GM12878 (cell line): ENCODE measurements around the gene SERPINH1. TPM values are rescaled to one million over a fixed set of nuclear protein-coding genes. Genes with fewer than 3 reads are reported as not detected.

Experiments
- ATAC-seq: fragments of 200-7000 bp; cut with Tn5 transposase; 3 replicates; pipeline ENCODE4 v1.9.1; 2020; ENCODE audit warnings: mild to moderate bottlenecking, moderate library complexity
- BruUV-seq: library from RNA; stranded (reverse); fragments of 400-500 nt; replicated peaks from 2 replicates; lab custom pipeline; 2021; lab: Mats Ljungman, UMichigan
- CTCF ChIA-PET: fragments of 300-600 bp; sonication (Branson Sonifier 250); formaldehyde crosslinking; extraction: SDS; loops from one replicate; lab custom pipeline; 2021; ENCODE audit warnings: inconsistent platforms; lab: Yijun Ruan, JAX
- POLR2A ChIA-PET: fragments of 350-600 bp; formaldehyde crosslinking; extraction: SDS; loops from one replicate; lab custom pipeline; 2021; ENCODE audit warnings: inconsistent platforms; lab: Charles Lee
- RAD21 ChIA-PET: fragments of 300-600 bp; sonication (Branson Sonifier 250); formaldehyde crosslinking; loops from one replicate; lab custom pipeline; 2023; ENCODE audit warnings: antibody characterized with exemption; ENCODE audit not compliant: unreplicated experiment; lab: Charles Lee
- SMC1A ChIA-PET: fragments of 300-600 bp; sonication (Branson Sonifier 250); formaldehyde crosslinking; loops from one replicate; lab custom pipeline; 2023; ENCODE audit not compliant: unreplicated experiment, uncharacterized antibody; lab: Charles Lee
- DNase-seq: peaks from one replicate; pipeline ENCODE4 v3.0.0-alpha.2; 2011; ENCODE audit warnings: low read depth, low spot score
- FAIRE-seq: peaks from 3 replicates; lab custom pipeline; 2011; peaks lifted over from hg19 to GRCh38; lab: Jason Lieb, UNC
- H2AFZ ChIP-seq: 2 replicates; pipeline ENCODE4 v1.6.0; 2011; ENCODE audit warnings: low read depth, low read length, control low read depth; ENCODE audit not compliant: control insufficient read depth
- H3K27ac ChIP-seq: 2 replicates; pipeline ENCODE4 v1.5.1; 2011; ENCODE audit warnings: control low read depth; ENCODE audit not compliant: control insufficient read depth, insufficient read depth
- H3K27me3 ChIP-seq, 2 experiments: replicated peaks in 1 of 2; 2 replicates each; pipeline versions ENCODE4 v1.6.0 to v1.6.1; 2011; ENCODE audit warnings: low read length in 1 of 2; ENCODE audit not compliant: control insufficient read depth in 2 of 2, insufficient read depth in 2 of 2
- H3K36me3 ChIP-seq, 2 experiments: 2 replicates each; pipeline ENCODE4 v1.5.1; 2011; ENCODE audit warnings: low read length in 1 of 2; ENCODE audit not compliant: control insufficient read depth in 2 of 2, insufficient read depth in 2 of 2
- H3K4me1 ChIP-seq: 2 replicates; pipeline ENCODE4 v1.6.1; 2011; ENCODE audit warnings: mild to moderate bottlenecking, low read length, moderate library complexity, mixed read lengths; ENCODE audit not compliant: control insufficient read depth, insufficient read depth
- H3K4me2 ChIP-seq: 2 replicates; pipeline ENCODE4 v1.6.0; 2011; ENCODE audit warnings: control low read depth; ENCODE audit not compliant: control insufficient read depth, insufficient read depth
- H3K4me3 ChIP-seq: fragments of 200-600 bp; sonication (generic); 2 replicates; pipeline ENCODE4 v1.5.1; 2016
- H3K79me2 ChIP-seq: 2 replicates; pipeline ENCODE4 v1.6.0; 2011; ENCODE audit warnings: low read length; ENCODE audit not compliant: control insufficient read depth, insufficient read depth
- H3K9ac ChIP-seq: 2 replicates; pipeline ENCODE4 v1.8.0; 2011; ENCODE audit warnings: low read length, control low read depth, mixed read lengths; ENCODE audit not compliant: control insufficient read depth, insufficient read depth
- H3K9me3 ChIP-seq: replicated peaks from 3 replicates; pipeline ENCODE4 v1.5.1; 2011; ENCODE audit warnings: mild to moderate bottlenecking, low read length; ENCODE audit not compliant: control insufficient read depth, insufficient read depth
- H4K20me1 ChIP-seq: 2 replicates; pipeline ENCODE4 v1.6.0; 2011; ENCODE audit not compliant: control insufficient read depth, insufficient read depth
- BMI1 ChIP-seq: fragments of 450-650 bp; IDR thresholded peaks from 2 replicates; pipeline ENCODE4 v1.6.1; 2016; ENCODE audit warnings: mild to moderate bottlenecking, moderate library complexity, borderline replicate concordance
- BRCA1 ChIP-seq: IDR thresholded peaks from 2 replicates; pipeline ENCODE4 v1.6.1; 2011; ENCODE audit warnings: low read depth, low read length, improper control_type of control experiment
- EP300 ChIP-seq, 2 experiments: fragments of 150-350 bp in 1 of 2; IDR thresholded peaks; 2 replicates each; pipeline ENCODE4 v1.6.1; 2011 to 2012; ENCODE audit warnings: low read depth in 2 of 2, low read length in 2 of 2, borderline replicate concordance in 1 of 2, improper control_type of control experiment in 1 of 2, inconsistent platforms in 1 of 2; ENCODE audit not compliant: control insufficient read depth in 1 of 2
- GABPA ChIP-seq: IDR thresholded peaks from 2 replicates; pipeline ENCODE4 v1.6.1; 2014; ENCODE audit warnings: antibody characterized with exemption, low read depth, mild to moderate bottlenecking, inconsistent platforms
- HDGF ChIP-seq: fragments of 450-650 bp; IDR thresholded peaks from 2 replicates; pipeline ENCODE4 v1.6.1; 2016; ENCODE audit warnings: antibody characterized with exemption
- LARP7 ChIP-seq: fragments of 450-650 bp; IDR thresholded peaks from 2 replicates; pipeline ENCODE4 v1.6.1; 2017; ENCODE audit warnings: mild to moderate bottlenecking
- MYC ChIP-seq: IDR thresholded peaks from 2 replicates; pipeline ENCODE4 v1.6.1; 2011; ENCODE audit warnings: mild to moderate bottlenecking, low read length, moderate library complexity, inconsistent platforms; ENCODE audit not compliant: insufficient read depth, insufficient replicate concordance, insufficient read length, severe bottlenecking
- RBBP5 ChIP-seq: fragments of 200-600 bp; sonication (generic); conservative IDR thresholded peaks from 2 replicates; pipeline ENCODE4 v1.6.1; 2016
- SRF ChIP-seq, 2 experiments: IDR thresholded peaks; 2 replicates each; pipeline ENCODE4 v1.6.1; 2011; ENCODE audit warnings: low read depth in 2 of 2, low read length in 2 of 2, mild to moderate bottlenecking in 1 of 2, moderate library complexity in 1 of 2
- TBL1XR1 ChIP-seq: IDR thresholded peaks from 2 replicates; pipeline ENCODE4 v1.6.1; 2012; ENCODE audit warnings: low read depth, low read length, improper control_type of control experiment
- WRNIP1 ChIP-seq: IDR thresholded peaks from 2 replicates; pipeline ENCODE4 v1.6.1; 2011; ENCODE audit warnings: low read depth, low read length, improper control_type of control experiment, borderline replicate concordance
- ZBTB33 ChIP-seq: fragments of 450-650 bp; IDR thresholded peaks from 2 replicates; pipeline ENCODE4 v1.6.1; 2017; ENCODE audit warnings: mild to moderate bottlenecking
- ZNF24 ChIP-seq: fragments of 450-650 bp; IDR thresholded peaks from 2 replicates; pipeline ENCODE4 v1.6.1; 2017; ENCODE audit warnings: antibody characterized with exemption, mild to moderate bottlenecking
- ZNF384 ChIP-seq: IDR thresholded peaks from 2 replicates; pipeline ENCODE4 v1.6.1; 2012; ENCODE audit warnings: low read depth, mild to moderate bottlenecking, low read length, improper control_type of control experiment, borderline replicate concordance
- ZNF687 ChIP-seq: fragments of 450-650 bp; IDR thresholded peaks from 2 replicates; pipeline ENCODE4 v1.6.1; 2017; ENCODE audit warnings: mild to moderate bottlenecking, moderate library complexity
- in situ Hi-C: fragments of 300-500 bp; cut with MboI; formaldehyde crosslinking; loops from 9 replicates; pipeline ENCODE4 v1.14.3; 2018; ENCODE audit warnings: mixed read lengths
- intact Hi-C: fragments of 100-400 bp; cut with micrococcal nuclease; formaldehyde crosslinking; loops from one replicate; pipeline ENCODE4 v1.14.2; 2022; ENCODE audit not compliant: unreplicated experiment
- polyA plus RNA-seq, 11 experiments: library from polyadenylated mRNA; depleted of rRNA in 4 of 11; unstranded in 6 of 11; stranded (reverse) in 5 of 11; fragments of >200 nt; fragmentation: Nextera tagmentation in 4 of 11; fragmentation: Illumina TruSeq in 1 of 11; extraction: Ambion mirVana in 4 of 11; extraction: Trizol in 1 of 11; gene quantifications; 1 replicate in 1 of 11; 2 replicates in 10 of 11; pipeline versions ENCODE4 v1.2.1 to v1.2.3, GENCODE V29; 2011 to 2016; ENCODE audit warnings: inconsistent platforms in 2 of 11, missing spikeins in 2 of 11, low read depth in 1 of 11
- total RNA-seq, 4 experiments: library from RNA; depleted of rRNA in 3 of 4; stranded (reverse); fragments of >200 nt in 3 of 4; fragmentation: Illumina TruSeq in 1 of 4; extraction: Trizol in 1 of 4; gene quantifications; 2 replicates each; pipeline versions ENCODE4 v1.2.1 to v1.2.3, GENCODE V29; 2013 to 2021
- TF ChIP-seq, protein P1 (sequence below): fragments of 450-650 bp; IDR thresholded peaks from 2 replicates; pipeline ENCODE4 v1.6.1; 2016; ENCODE audit warnings: mild to moderate bottlenecking

SERPINH1 gene
- total and polyA plus RNA-seq, 10 of the 15 experiments (the other 5 are each of a cell fraction or from before 2014, with no cell fraction given): 0.34 to 19.8 (median 13.7) TPM

DNA sequence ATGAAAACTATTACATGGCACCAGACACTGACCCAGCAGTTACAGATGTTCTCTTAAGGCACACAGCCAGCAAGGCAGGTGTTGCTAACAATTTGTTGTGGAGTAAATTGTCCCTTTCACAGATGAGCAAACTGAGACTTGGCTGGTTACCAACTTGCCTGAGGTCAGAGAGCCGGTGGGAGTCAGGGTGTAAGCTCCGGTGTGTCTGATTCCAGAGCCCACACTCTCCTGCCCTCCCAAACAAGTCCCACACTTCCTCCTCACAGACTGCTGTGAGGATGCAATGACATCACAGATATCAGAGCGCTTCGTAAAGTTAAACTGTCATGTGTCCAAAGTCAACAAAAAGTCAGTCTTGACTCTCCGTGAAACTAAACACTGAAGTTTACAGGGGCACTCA, 48.8 kb upstream of the SERPINH1 start (continued):
- TF ChIP-seq, protein P1, sequence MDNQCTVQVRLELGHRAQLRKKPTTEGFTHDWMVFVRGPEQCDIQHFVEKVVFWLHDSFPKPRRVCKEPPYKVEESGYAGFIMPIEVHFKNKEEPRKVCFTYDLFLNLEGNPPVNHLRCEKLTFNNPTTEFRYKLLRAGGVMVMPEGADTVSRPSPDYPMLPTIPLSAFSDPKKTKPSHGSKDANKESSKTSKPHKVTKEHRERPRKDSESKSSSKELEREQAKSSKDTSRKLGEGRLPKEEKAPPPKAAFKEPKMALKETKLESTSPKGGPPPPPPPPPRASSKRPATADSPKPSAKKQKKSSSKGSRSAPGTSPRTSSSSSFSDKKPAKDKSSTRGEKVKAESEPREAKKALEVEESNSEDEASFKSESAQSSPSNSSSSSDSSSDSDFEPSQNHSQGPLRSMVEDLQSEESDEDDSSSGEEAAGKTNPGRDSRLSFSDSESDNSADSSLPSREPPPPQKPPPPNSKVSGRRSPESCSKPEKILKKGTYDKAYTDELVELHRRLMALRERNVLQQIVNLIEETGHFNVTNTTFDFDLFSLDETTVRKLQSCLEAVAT: no peak
- TF ChIP-seq HDGF: no peak
- no peak for TF ChIP-seq BMI1
- TF ChIP-seq ZNF384: no peak
- TF ChIP-seq EP300 (IDR thresholded peaks at IDR 0.05; ENCODE audit: borderline replicate concordance in 1 of 2, control insufficient read depth in 1 of 2, low read depth in 2 of 2, low read length in 2 of 2): no peak
- no peak for TF ChIP-seq SRF (IDR thresholded peaks at IDR 0.05; ENCODE audit: low read depth in 2 of 2, low read length in 2 of 2)
- TF ChIP-seq ZNF24: no peak
- TF ChIP-seq RBBP5: no peak
- no peak for TF ChIP-seq ZBTB33
- TF ChIP-seq BRCA1: no peak
- TF ChIP-seq, all 136 proteins: peak for 0

- H2AFZ ChIP-seq: no peak overlapping the region
- H3K36me3 ChIP-seq: no peaks in the 10 kb centered on the region
- H3K27ac ChIP-seq: no peak overlapping the region
- H3K79me2 ChIP-seq: no peaks in the 10 kb centered on the region
- no peaks in the 10 kb centered on the region for H3K9me3 ChIP-seq
- POLR2A ChIA-PET: no interaction called here
- CTCF ChIA-PET: no interaction called here
- no peak overlapping the region for H3K4me2 ChIP-seq
- DNase-seq (no peak), FAIRE-seq (no peak), ATAC-seq (no peak)
- H3K9ac ChIP-seq: no peak overlapping the region
- H3K27me3 ChIP-seq: no peaks in the 10 kb centered on the region; a peak in 1 of 4 replicates
- SMC1A ChIA-PET: no interaction called here
- RAD21 ChIA-PET: no interaction called here
- in situ Hi-C loops (no loop called here), intact Hi-C loops (no loop called here)
- no TSS peak for BruUV-seq
- no peaks in the 10 kb centered on the region for H4K20me1 ChIP-seq
- H3K4me3 ChIP-seq: no peak overlapping the region
- peaks cover 25% of the 10 kb centered on the region for H3K4me1 ChIP-seq
- TF ChIP-seq WRNIP1 (no peak), ZNF687 (no peak), MYC (no peak), GABPA (no peak), LARP7 (no peak), TBL1XR1 (no peak)
Measured at GRCh38 chr11:75514596-75514995, 47.5 kb upstream of the SERPINH1 start.
